ENCODE data around the gene RFT1.

Gene RFT1

DNA sequence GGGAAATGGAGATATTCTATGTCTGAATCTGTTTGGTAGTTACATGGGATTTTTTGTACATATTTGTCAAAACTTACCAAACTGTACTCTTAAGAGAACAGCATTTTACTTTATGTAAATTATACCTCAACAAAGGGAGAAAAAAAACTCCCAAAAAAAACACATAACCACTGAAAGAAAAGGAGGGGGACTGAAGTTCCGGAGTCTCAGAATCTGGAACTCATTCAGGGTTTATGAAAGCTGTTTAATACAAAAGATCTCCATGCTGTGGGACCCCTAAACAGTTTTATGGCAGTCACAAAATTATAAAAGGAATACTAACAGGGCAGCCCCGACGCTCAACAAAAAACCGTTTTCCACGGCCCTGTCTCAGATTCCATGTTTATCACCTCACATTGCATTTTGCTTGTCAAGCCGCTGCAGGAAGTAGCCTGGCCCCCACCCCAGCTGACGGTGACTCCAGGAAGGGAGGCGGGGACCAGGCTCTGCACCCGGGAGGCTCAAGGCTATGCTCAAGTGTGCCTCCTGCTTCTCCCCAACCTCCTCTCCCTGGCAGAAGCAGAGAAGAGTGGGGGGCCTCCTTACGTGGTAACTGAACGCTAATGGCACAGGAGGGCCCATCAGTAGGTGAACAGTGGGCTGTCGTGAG, 29.3 kb downstream of the RFT1 start:
- Histone ChIP-seq H3K27me3 (replicated peaks; ENCODE audit: control insufficient read depth, insufficient read depth, low read length) (no peaks in the 10 kb centered on the region), H3K4me3 (replicated peaks; ENCODE audit: low read depth, low read length) (no peak overlapping the region), H3K36me3 (ENCODE audit: control insufficient read depth, insufficient read depth, low read length) (peaks cover 21% of the 10 kb centered on the region)
- DNase-seq (ENCODE audit: extremely low read depth, insufficient read length): no peak
- TF ChIP-seq, protein P1, sequence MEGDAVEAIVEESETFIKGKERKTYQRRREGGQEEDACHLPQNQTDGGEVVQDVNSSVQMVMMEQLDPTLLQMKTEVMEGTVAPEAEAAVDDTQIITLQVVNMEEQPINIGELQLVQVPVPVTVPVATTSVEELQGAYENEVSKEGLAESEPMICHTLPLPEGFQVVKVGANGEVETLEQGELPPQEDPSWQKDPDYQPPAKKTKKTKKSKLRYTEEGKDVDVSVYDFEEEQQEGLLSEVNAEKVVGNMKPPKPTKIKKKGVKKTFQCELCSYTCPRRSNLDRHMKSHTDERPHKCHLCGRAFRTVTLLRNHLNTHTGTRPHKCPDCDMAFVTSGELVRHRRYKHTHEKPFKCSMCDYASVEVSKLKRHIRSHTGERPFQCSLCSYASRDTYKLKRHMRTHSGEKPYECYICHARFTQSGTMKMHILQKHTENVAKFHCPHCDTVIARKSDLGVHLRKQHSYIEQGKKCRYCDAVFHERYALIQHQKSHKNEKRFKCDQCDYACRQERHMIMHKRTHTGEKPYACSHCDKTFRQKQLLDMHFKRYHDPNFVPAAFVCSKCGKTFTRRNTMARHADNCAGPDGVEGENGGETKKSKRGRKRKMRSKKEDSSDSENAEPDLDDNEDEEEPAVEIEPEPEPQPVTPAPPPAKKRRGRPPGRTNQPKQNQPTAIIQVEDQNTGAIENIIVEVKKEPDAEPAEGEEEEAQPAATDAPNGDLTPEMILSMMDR (IDR thresholded peaks at IDR 0.05; ENCODE audit: insufficient read depth, low read length, poor library complexity, severe bottlenecking): no peak

DNA sequence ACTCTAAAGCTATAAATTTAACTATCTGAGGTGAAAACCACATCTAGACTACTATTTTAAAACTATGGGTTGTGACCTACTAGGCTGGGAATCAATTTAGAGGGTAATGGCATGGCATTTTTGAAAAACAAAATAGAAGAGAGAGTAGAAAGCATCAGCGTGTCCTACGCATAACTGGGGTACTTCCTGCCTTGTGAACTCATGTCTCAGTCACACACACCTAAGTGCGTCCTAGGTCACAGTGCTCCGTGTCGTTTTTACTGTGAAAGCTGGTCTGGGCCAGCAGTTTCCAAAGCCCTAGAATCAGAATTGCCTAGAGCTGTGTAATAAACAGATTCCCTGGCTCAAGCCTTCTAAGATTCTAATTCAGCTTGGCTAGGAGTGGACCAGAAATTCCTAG, 32.3 kb downstream of the RFT1 start:
- H3K36me3 ChIP-seq (ENCODE audit: control insufficient read depth, insufficient read depth, low read length): peaks cover 23% of the 10 kb centered on the region
- DNase-seq (ENCODE audit: extremely low read depth, insufficient read length): no peak
- no peak overlapping the region for H3K4me3 ChIP-seq (replicated peaks; ENCODE audit: low read depth, low read length)
- TF ChIP-seq, protein P1 (IDR thresholded peaks at IDR 0.05; ENCODE audit: insufficient read depth, low read length, poor library complexity, severe bottlenecking): no peak
- no peaks in the 10 kb centered on the region for H3K27me3 ChIP-seq (replicated peaks; ENCODE audit: control insufficient read depth, insufficient read depth, low read length)

DNA sequence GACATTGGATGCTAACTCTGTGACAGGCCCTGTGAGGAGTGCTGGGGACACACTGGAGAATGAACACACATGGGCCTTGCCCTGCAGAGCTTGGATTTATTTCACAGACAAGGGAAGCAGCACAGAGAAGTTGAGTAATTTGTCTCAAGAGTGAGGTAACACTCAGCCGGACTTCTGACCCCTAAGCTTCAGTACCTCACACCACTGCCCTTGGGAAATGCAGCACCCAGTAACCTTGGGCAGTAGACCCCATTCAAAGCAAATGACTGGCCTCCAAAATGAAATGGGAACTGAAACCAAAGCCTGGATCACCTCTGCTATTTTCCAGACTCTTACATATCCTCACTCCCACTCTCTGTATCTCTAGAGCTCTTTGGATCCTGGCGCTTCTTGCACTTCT, 37.3 kb downstream of the RFT1 start:
- Histone ChIP-seq H3K4me3 (replicated peaks; ENCODE audit: low read depth, low read length) (no peak overlapping the region), H3K27me3 (replicated peaks; ENCODE audit: control insufficient read depth, insufficient read depth, low read length) (no peaks in the 10 kb centered on the region), H3K36me3 (ENCODE audit: control insufficient read depth, insufficient read depth, low read length) (peaks cover 23% of the 10 kb centered on the region)
- DNase-seq (ENCODE audit: extremely low read depth, insufficient read length): no peak
- TF ChIP-seq, protein P1 (IDR thresholded peaks at IDR 0.05; ENCODE audit: insufficient read depth, low read length, poor library complexity, severe bottlenecking): no peak

DNA sequence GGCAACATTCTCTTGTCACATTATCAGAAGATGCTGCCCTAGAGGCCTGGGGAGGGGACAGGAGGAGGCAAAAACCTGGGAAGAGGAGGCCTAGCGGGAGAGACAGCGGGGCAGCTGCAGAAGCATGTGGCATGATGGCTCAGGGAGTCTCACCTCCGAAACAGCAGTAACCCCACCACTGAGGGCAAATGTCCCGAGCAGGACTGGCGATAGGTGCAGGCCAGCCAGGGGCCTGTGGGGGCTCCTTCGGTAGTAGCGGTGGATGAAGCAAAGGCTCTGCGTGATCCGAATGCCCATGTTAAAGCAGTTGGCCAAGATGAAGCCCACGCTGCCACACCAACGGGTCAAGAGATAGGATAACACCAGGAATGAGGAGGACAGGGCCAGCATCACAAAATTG, 38.0 kb downstream of the RFT1 start:
- no peak for DNase-seq (ENCODE audit: extremely low read depth, insufficient read length)
- Histone ChIP-seq H3K27me3 (replicated peaks; ENCODE audit: control insufficient read depth, insufficient read depth, low read length) (no peaks in the 10 kb centered on the region), H3K4me3 (replicated peaks; ENCODE audit: low read depth, low read length) (no peak overlapping the region), H3K36me3 (ENCODE audit: control insufficient read depth, insufficient read depth, low read length) (peaks cover 21% of the 10 kb centered on the region)
- TF ChIP-seq, protein P1 (IDR thresholded peaks at IDR 0.05; ENCODE audit: insufficient read depth, low read length, poor library complexity, severe bottlenecking): no peak

DNA sequence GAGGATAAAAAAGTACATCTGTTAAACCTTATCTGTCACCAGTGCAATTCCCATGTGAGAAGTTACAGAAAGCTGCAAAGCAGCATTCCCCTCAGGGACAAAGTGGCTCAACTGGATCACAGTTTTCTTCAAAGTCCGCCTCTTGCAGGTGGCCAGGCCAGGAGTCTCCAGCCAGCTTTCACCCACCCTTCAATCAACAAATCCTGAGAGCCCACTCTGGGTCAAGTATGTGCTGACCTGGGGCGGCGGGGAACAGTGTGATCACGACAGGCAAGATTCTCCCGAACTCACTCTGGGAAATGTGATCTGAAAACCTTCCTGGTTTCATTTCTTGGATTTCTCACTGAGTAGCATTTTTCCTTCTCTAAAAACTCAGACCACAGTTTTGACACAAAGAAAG, 39.2 kb downstream of the RFT1 start:
- no peak overlapping the region for H3K4me3 ChIP-seq (replicated peaks; ENCODE audit: low read depth, low read length)
- TF ChIP-seq, protein P1 (IDR thresholded peaks at IDR 0.05; ENCODE audit: insufficient read depth, low read length, poor library complexity, severe bottlenecking): no peak
- H3K36me3 ChIP-seq (ENCODE audit: control insufficient read depth, insufficient read depth, low read length): peaks cover 21% of the 10 kb centered on the region
- DNase-seq (ENCODE audit: extremely low read depth, insufficient read length): no peak
- H3K27me3 ChIP-seq (replicated peaks; ENCODE audit: control insufficient read depth, insufficient read depth, low read length): no peaks in the 10 kb centered on the region

DNA sequence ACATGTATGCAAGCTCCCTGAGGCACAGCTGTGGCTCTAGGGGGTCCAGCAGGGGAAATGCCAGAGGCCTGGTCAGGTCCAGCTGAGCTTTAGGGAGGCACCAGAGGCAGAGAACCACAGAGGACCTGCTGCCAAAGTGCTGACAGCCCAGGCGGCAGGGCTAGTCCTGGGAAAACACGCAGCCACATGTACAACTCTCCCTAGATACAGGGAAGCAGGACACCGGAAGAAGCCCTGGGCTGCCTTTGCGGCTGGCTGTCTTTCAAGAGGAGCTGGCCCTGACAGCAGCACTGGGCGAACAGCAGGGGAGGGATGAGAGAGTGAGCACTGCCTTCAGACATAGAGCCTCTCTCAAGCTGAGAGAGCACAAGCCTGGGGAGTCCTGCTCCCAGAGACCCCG, 40.7 kb downstream of the RFT1 start:
- Histone ChIP-seq H3K36me3 (ENCODE audit: control insufficient read depth, insufficient read depth, low read length) (peaks cover 24% of the 10 kb centered on the region), H3K4me3 (replicated peaks; ENCODE audit: low read depth, low read length) (no peak overlapping the region), H3K27me3 (replicated peaks; ENCODE audit: control insufficient read depth, insufficient read depth, low read length) (no peaks in the 10 kb centered on the region)
- TF ChIP-seq, protein P1 (IDR thresholded peaks at IDR 0.05; ENCODE audit: insufficient read depth, low read length, poor library complexity, severe bottlenecking): no peak
- DNase-seq (ENCODE audit: extremely low read depth, insufficient read length): no peak
